ENCODE results near the gene INPP5A. TPM values are rescaled to one million over a fixed set of nuclear protein-coding genes. Genes with fewer than 3 reads are reported as not detected.

INPP5A gene
- total RNA-seq, 1 donor from 2014 or later = 30.6 TPM

DNA sequence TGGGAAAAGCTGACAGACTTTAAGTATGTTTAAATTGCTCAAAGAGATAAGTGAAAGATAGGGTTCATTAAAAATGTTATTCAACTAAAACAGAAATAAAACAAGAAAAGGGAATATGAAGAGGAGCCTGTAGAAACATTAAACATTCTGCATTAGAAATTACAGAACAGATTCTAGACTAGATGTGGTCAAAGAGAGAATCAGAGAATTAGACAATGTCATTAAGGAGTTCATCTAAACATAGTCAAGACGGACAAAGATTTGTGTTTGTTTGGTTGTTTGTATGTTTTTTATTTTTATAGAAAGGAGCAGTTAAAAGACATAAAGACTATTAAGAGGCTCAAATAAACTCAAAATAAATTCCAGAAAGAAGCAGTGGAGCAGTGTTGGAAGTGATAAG lies 168.4 kb downstream of the INPP5A start:
- TF ChIP-seq, protein P1, sequence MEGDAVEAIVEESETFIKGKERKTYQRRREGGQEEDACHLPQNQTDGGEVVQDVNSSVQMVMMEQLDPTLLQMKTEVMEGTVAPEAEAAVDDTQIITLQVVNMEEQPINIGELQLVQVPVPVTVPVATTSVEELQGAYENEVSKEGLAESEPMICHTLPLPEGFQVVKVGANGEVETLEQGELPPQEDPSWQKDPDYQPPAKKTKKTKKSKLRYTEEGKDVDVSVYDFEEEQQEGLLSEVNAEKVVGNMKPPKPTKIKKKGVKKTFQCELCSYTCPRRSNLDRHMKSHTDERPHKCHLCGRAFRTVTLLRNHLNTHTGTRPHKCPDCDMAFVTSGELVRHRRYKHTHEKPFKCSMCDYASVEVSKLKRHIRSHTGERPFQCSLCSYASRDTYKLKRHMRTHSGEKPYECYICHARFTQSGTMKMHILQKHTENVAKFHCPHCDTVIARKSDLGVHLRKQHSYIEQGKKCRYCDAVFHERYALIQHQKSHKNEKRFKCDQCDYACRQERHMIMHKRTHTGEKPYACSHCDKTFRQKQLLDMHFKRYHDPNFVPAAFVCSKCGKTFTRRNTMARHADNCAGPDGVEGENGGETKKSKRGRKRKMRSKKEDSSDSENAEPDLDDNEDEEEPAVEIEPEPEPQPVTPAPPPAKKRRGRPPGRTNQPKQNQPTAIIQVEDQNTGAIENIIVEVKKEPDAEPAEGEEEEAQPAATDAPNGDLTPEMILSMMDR (IDR thresholded peaks at IDR 0.05; ENCODE audit: unreplicated experiment) = no peak
- Mint-ChIP-seq H3K27ac (no peak overlapping the region), H3K27me3 (no peaks in the 10 kb centered on the region), H3K36me3 (ENCODE audit: insufficient read depth) (peaks cover 44% of the 10 kb centered on the region), H3K4me3 (ENCODE audit: low read depth) (no peak overlapping the region), H3K4me1 (ENCODE audit: low read depth) (peaks cover under 1% of the 10 kb centered on the region), H3K9me3 (ENCODE audit: low read depth) (peaks cover 14% of the 10 kb centered on the region)
- no peak for DNase-seq (ENCODE audit: low spot score, unreplicated experiment)

DNA sequence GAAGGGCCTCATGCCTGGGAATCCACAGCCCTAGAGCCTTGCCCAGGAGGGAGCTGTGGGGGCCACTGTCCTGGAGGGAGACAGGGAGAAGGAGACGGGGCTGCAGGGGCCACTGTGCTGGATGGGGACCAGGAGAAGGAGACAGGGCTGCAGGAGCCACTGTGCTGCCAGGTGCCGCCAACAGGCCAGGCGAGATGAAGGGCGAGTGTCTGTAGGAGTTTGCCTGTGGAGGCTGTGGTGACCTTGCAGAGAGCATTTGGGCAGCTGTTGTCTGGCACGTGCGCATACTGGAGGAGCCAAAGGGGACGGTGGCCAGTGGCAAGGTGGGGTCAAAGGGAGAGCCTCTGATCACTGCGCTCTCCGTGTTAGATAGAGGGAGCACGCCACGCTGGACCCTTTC lies 169.1 kb downstream of the INPP5A start:
- Mint-ChIP-seq H3K9me3 (ENCODE audit: low read depth) (peaks cover 14% of the 10 kb centered on the region), H3K27me3 (no peaks in the 10 kb centered on the region), H3K36me3 (ENCODE audit: insufficient read depth) (peaks cover 42% of the 10 kb centered on the region), H3K4me1 (ENCODE audit: low read depth) (no peaks in the 10 kb centered on the region), H3K4me3 (ENCODE audit: low read depth) (no peak overlapping the region), H3K27ac (no peak overlapping the region)
- TF ChIP-seq, protein P1 (IDR thresholded peaks at IDR 0.05; ENCODE audit: unreplicated experiment) = no peak
- no peak for DNase-seq (ENCODE audit: low spot score, unreplicated experiment)

DNA sequence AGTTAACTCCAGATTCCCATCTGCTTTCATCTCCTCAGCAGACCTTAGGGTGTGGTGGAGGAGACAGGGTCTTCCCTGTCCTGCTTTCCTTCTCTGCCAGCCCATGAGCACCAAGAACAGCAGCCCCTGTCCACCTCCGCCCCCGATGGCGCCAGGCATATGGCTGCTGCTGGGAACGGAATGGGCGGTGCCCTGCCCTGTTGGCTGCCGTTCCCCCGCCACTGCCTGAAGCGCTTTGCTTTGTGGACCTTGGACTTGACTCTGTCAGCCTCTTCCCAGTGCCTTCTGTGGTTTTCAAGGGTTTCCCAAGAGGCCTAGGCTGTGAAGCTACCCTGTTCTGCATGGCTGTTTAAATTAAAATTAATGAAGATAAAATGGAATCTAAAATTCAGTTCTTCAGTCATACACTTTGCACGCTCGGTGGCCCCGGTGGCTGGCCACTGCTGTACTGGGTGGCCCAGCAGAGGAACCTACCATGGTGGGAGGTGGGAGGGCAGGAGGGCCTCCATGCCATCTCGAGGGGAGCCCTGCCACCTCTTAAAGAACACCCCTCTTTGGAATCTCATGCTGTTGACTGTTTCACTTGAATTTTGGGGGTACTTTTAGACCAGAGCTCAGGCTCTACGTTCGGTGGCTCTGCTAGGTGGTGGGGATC lies 169.7 kb downstream of the INPP5A start:
- Mint-ChIP-seq H3K4me3 (ENCODE audit: low read depth) (no peak overlapping the region), H3K27me3 (no peaks in the 10 kb centered on the region), H3K9me3 (ENCODE audit: low read depth) (peaks cover 14% of the 10 kb centered on the region), H3K36me3 (ENCODE audit: insufficient read depth) (peaks cover 41% of the 10 kb centered on the region), H3K4me1 (ENCODE audit: low read depth) (no peaks in the 10 kb centered on the region), H3K27ac (no peak overlapping the region)
- TF ChIP-seq, protein P1 (IDR thresholded peaks at IDR 0.05; ENCODE audit: unreplicated experiment) = no peak
- no peak for DNase-seq (ENCODE audit: low spot score, unreplicated experiment)

DNA sequence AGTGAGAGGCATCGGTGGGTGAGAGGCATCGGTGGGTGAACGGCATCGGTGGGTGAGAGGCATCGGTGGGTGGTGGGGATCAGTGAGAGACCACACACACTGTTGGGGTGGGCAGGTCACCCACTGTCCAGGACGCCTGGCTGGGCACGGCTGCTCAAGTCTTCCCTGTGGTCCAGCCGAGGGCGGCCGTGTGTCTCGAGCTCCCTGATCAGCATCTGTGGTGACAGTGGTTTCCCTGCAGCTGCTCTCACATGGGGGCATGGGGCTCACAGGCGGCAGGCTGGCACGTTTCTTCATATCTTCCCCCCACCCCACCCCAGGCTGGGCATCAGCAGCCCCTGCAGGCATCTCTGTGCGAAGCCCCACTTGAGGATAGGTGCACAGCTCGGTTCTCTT lies 170.2 kb downstream of the INPP5A start:
- Mint-ChIP-seq H3K27me3 (no peaks in the 10 kb centered on the region), H3K9me3 (ENCODE audit: low read depth) (peaks cover 14% of the 10 kb centered on the region), H3K4me1 (ENCODE audit: low read depth) (no peaks in the 10 kb centered on the region), H3K27ac (no peak overlapping the region), H3K36me3 (ENCODE audit: insufficient read depth) (peaks cover 40% of the 10 kb centered on the region), H3K4me3 (ENCODE audit: low read depth) (no peak overlapping the region)
- no peak for DNase-seq (ENCODE audit: low spot score, unreplicated experiment)
- TF ChIP-seq, protein P1 (IDR thresholded peaks at IDR 0.05; ENCODE audit: unreplicated experiment) = no peak

DNA sequence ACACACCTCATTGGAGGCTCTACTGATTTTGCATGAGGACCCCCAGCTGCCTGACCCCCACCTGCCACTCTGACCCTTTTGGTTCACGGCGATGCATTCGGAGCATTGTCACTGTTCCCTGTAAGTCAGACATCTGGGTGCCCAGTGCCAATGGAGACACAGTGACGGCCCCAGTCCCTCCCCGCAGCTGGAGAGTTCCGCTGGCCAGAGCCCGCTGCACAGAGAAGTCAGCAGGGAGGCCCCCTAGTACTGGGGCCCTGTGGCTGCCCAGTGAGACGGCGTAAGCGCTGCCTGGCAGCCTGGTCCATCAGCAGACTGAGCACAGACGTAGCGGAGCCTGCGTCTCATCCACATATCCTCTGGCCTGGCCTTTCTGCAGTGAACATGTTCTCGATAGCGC lies 170.9 kb downstream of the INPP5A start:
- H3K27me3 Mint-ChIP-seq = no peaks in the 10 kb centered on the region
- no peak for DNase-seq (ENCODE audit: low spot score, unreplicated experiment)
- peaks cover 14% of the 10 kb centered on the region for H3K9me3 Mint-ChIP-seq (ENCODE audit: low read depth)
- peaks cover 2% of the 10 kb centered on the region for H3K4me1 Mint-ChIP-seq (ENCODE audit: low read depth)
- H3K4me3 Mint-ChIP-seq (ENCODE audit: low read depth) = no peak overlapping the region
- H3K27ac Mint-ChIP-seq = no peak overlapping the region
- TF ChIP-seq, protein P1 (IDR thresholded peaks at IDR 0.05; ENCODE audit: unreplicated experiment) = no peak
- peaks cover 38% of the 10 kb centered on the region for H3K36me3 Mint-ChIP-seq (ENCODE audit: insufficient read depth)

All from progenitor cell of endocrine pancreas (in vitro differentiated cells).